Fibroblast of gingiva (primary cell): ENCODE results near the gene IKZF2.
"Not testable (repeated sequence)": the region's sequence is repeated elsewhere in the genome, so short reads cannot be mapped to it uniquely, and the experiment has no call there.

Source experiments
- DNase-seq: peaks from one replicate; pipeline ENCODE4 v3.0.0-alpha.2; 2011; ENCODE audit warnings: low read depth

Gene IKZF2

GRCh38 chr2:213043566-213043965, 107.8 kb downstream of the IKZF2 start:
- no peak for DNase-seq

- no peak for DNase-seq
These were observed 109.2 kb downstream of the IKZF2 start for GRCh38 chr2:213042262-213042661.

- peak; percentile 12 for DNase-seq
These were observed 114.6 kb downstream of the IKZF2 start for GRCh38 chr2:213036836-213037235.

- DNase-seq, result no peak
These were observed 116.8 kb downstream of the IKZF2 start for GRCh38 chr2:213034585-213034984.

- no peak for DNase-seq
These were observed 118.8 kb downstream of the IKZF2 start for GRCh38 chr2:213032607-213033006.

- no peak for DNase-seq
These were observed 128.4 kb downstream of the IKZF2 start for GRCh38 chr2:213022987-213023386.

- DNase-seq, result peak; percentile 24
These were observed 129.2 kb downstream of the IKZF2 start for GRCh38 chr2:213021971-213022899.

GRCh38 chr2:213020913-213021312, 130.5 kb downstream of the IKZF2 start:
- not testable (repeated sequence) for DNase-seq

- DNase-seq, result no peak
These were observed 131.1 kb downstream of the IKZF2 start for GRCh38 chr2:213020268-213020667.

GRCh38 chr2:213019368-213019767, 132.0 kb downstream of the IKZF2 start:
- no peak for DNase-seq

- DNase-seq, result no peak
These were observed 133.0 kb downstream of the IKZF2 start for GRCh38 chr2:213018340-213018901.

- no peak for DNase-seq
These were observed 134.0 kb downstream of the IKZF2 start for GRCh38 chr2:213017404-213017803.

- peak; percentile 19 for DNase-seq
These were observed 134.4 kb downstream of the IKZF2 start for GRCh38 chr2:213016984-213017351.

GRCh38 chr2:213016166-213016983, 135.0 kb downstream of the IKZF2 start:
- no peak for DNase-seq

- no peak for DNase-seq
These were observed 135.8 kb downstream of the IKZF2 start for GRCh38 chr2:213015387-213016165.

GRCh38 chr2:213013979-213014378, 137.4 kb downstream of the IKZF2 start:
- DNase-seq, result no peak

GRCh38 chr2:213011505-213011904, 139.9 kb downstream of the IKZF2 start:
- no peak for DNase-seq

- no peak for DNase-seq
These were observed 141.2 kb downstream of the IKZF2 start for GRCh38 chr2:213010106-213010779.

- no peak for DNase-seq
These were observed 144.0 kb downstream of the IKZF2 start for GRCh38 chr2:213007290-213007838.

GRCh38 chr2:213004197-213004821, 147.1 kb downstream of the IKZF2 start:
- no peak for DNase-seq

GRCh38 chr2:213002383-213002782, 149.0 kb downstream of the IKZF2 start:
- DNase-seq, result no peak
